GM21381 (cell line): ENCODE data around the gene MAPK10.
"Not testable (repeated sequence)": the region's sequence is repeated elsewhere in the genome, so short reads cannot be mapped to it uniquely, and the experiment has no call there.

Source experiments
- ATAC-seq: cut with Tn5 transposase; IDR thresholded peaks from one replicate; pipeline ENCODE4 v1.9.1; 2021; ENCODE audit warnings: mild to moderate bottlenecking, moderate library complexity; ENCODE audit not compliant: unreplicated experiment

The MAPK10 gene

DNA sequence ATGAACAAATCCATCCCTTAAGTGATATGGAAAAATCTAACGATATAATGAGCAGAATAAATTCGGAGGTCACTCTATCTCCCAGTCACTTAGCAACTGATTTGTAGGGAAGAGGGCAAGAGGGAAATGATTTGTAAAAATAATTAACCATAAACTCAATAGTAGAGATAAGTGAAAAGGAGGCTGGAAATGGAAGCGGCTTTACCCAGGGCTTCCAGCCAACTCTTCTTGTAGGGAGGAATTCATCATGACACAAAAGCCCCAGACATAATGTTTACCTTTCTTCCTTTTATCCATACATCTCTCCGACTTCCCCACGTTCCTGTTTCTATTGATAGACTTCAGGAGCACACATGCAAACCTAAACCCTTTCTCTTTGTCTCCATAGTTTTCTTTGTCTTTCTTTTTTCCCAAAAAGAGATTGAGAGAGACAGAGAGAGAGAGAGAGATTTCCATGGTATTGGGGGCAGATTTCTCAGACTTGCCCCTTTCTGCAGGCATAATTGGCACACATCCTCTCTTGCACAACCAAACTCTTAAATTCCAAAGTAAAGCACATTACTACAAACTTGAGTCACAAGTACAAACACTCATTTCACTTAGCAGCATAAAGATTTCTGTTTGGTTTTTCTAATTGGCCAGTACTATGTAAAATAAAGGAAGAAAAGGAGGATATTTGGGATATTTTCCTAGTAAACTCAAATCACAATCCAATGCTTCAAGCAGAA is 140.9 kb downstream of the MAPK10 start:
- no peak for ATAC-seq

DNA sequence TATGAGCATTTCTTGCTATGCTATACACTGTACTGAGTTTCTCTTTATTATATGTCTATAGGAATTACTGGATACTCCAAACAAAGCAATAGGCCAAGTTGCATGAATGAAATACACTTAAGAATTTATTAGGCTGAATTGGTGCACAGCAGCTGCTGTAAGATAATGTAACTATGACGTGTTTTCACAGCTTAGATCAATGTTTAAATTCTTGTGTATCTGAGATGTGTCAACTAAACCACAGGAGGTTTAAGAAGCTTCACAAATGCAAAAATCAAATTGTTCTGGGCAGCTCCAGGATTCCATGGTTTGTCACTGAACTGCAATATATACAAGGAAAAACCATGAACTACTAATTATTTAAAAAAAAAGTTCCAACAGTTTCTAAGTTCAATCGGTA is 156.7 kb downstream of the MAPK10 start:
- ATAC-seq: no peak

DNA sequence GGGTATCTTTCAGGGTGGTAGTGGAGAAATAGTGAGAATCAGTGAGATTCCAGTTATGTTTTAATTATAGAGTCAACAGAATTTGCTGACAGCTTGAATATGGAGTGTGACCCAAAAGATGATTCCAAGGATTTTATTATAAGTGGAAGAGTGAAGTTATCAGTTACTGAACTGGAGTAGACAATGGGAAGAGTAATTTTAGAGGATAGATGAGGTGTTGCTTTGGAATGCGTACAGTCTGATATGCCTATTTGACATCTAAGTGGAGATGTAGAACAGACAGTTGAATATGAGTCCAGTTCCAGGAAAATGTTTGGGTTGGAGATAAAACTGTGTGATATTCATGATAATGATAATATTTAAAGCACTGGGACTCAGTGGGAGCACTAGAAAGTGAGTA is 174.2 kb downstream of the MAPK10 start:
- ATAC-seq: no peak

DNA sequence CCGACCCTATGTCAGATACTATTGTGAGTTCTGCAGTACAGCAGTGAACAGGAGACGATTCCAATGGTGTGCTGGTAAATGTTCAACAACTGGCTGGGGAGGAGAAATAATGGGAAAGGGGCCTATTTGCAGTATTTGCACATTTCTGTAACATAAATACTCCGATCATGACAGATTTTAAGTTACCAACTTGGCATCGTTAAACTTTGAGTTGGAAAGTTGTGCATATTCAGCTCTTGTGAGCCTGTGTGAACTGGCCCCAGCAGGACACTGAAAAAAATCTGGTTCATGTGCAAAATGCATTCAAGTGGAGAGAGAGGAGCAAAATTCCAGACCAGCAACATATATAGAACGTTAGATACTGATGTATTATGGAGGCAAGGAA is 175.0 kb downstream of the MAPK10 start:
- ATAC-seq: no peak

DNA sequence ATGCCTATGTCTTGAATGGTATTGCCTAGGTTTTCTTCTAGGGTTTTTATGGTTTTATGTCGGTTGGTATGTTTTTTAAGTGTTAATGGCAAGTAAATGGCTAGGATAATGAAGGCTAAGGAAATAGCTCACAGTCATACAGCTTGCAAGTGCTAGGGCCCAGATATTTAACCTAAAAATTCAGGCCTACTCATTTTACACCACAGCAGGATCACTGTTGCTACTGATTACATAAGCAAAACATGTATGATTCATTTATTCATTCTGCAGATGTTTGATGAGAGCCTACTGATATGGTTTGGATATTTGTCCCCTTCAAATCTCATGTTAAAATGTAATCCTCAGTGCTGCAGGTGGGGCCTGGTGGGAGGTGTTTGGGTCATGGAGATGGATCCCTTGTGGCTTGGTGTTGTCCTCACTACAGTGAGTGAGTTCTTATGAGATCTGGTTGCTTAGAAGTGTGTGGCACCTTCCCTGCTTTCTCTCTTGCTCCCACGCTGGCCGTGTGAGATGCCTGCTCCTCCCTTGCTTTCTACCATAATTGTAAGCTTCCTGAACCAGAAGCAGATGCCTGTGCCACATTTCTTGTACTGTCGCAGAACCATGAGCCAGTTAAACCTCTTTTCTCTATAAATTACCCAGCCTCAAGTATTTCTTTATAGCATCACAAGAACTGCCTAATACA is 175.5 kb downstream of the MAPK10 start:
- ATAC-seq: no peak

DNA sequence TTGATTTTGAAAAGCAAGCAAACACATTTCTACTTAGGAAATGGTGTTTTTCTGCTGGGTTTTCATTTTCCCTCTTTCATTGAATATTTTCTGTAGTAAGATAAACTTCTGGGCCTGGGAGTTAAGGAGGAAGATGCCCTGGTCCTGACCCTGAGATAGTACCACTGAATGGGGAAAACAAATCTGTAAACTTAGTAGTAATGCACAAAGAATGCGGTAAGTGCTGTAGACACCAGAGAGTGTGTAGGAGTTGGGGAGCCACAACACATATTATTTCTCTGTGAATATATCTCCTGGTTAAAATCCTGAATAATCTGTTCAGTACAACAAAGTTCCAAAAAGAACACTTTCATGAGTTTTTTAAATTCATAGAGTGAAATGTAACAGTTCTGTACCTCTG is 178.3 kb downstream of the MAPK10 start:
- no peak for ATAC-seq

DNA sequence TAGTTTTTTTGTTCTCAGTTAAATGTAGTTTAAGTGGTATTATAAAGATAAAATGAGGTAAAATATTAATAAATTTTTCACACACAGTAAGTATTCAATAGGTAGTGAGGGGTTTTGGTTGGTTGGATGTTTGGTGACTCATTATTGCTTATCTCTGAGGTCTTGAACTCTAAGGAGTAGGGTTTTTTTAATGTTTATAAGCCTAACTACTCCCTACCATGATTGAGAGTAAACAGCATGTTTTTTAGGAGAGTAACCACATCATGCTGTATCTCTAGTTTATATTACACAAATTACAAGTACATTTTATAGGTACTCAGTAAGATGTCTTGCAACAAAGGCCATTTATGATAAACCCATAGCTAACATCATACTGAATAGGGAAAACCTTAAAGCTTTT is 181.6 kb downstream of the MAPK10 start:
- no peak for ATAC-seq

DNA sequence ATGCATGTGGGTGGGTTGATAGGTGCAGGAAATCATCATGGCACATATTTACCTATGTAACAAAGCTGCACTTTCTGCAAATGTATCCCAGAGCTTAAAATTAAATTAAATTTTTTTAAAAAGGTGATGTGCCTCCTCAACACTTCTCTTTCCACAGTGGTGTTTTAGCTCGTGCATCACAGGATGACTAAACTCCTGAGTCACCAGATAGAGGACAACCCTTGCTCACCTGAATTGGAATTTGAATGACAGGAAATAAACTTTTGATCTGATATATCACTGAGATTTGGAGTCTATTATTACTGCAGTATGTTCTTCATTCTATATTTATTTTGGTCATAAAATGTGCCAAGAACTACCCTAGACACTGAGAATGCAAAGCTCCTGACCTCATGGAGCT is 185.3 kb downstream of the MAPK10 start:
- no peak for ATAC-seq

DNA sequence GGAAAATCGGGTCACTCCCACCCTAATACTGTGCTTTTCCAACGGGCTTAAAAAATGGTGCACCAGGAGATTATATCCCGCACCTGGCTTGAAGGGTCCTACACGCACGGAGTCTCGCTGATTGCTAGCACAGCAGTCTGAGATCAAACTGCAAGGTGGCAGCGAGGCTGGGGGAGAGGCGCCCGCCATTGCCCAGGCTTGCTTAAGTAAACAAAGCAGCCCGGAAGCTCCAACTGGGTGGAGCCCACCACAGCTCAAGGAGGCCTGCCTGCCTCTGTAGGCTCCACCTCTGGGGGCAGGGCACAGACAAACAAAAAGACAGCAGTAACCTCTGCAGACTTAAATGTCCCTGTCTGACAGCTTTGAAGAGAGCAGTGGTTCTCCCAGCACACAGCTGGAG is 191.5 kb downstream of the MAPK10 start:
- not testable (repeated sequence) for ATAC-seq

DNA sequence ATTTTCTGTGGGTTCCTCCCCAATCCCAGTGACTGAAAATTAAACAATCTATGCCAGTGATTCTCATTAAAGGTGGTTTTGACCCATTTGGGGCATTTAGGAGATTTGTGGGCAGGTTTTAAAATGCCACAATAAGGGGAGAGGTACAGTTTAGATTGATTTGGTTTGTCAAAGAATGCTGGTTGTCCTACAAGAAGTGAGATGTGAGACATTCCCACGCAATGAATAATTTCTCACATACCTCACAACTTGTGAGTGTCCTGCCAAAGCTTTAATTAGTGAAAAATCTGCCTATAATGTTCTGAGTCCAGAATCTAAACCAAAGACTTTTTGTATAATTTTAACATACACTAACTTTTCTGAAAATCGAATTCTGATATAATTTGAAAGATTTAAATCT is 199.4 kb downstream of the MAPK10 start:
- no peak for ATAC-seq

DNA sequence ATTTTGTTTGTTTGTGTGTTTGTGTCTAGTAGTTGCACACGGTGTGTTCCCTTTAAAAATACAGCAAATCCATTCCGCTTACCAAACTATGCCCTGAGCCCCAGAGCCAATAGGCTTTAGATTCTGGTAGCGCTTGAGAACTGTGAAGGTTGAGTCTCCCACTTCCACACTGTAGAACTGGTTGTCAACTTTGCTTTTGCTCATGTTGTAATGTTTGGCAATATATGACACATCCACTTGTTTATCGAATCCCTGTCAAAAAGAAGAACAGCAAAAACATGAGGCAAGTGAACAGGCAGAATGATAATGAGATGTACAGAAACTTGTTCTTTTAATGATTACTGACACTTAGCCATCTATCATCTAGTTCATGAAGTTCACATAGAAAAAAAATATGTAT is 200.6 kb downstream of the MAPK10 start:
- no peak for ATAC-seq

DNA sequence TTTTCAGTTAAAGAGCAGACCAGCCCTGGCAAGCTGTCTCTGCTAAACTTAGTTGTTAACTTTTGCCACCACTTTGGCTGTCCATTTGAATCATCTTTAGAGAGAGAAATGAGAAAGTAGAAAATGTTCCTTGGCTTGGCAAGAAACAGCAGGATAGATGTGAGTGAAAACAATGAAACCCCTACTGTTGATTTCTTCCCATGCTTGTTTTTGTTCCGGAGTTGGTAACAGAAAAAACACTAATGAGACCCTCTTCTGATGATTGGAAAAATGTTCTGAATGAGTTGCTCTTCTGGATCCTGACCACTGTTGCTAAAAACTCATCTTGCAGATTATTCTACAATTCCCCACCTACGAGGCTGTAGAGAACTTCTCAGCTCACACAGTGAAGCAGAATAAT is 203.3 kb downstream of the MAPK10 start:
- ATAC-seq: no peak

DNA sequence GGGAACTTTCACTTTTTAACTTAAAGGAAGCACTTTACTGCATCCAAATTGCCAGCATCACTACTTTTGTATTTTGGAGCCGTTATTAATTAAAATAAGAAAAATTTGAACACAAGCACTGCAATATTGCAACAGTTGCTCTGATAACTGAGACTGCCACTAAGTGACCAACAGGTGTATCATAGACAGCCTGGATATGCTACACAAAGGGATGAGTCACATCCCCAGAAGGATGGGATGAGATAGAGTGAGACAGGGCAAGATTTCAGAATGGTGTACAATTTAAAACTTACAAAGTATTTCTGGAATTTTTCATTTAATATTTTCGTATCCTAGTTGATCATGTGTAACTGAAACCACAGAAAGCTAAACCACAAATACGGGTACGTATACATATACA is 204.1 kb downstream of the MAPK10 start:
- ATAC-seq: no peak

DNA sequence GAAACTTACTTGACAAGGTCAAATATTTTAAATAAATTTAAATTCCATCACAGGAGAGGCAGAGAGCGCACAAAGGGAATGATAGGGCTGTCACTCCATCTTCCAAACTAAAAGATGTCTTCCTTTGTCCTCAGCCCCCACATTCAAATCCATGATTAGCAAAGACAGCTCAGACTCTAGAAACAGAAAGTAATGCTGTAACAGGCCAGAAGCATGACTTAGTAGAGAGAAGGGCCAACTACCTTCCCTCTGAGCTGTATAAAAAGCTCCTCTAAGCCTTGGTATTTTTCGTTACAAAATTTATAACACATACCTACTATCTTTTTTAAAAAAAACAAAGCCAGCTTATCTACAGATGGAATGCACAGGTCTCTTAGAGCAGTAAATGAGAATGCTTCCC is 207.4 kb downstream of the MAPK10 start:
- ATAC-seq: no peak

DNA sequence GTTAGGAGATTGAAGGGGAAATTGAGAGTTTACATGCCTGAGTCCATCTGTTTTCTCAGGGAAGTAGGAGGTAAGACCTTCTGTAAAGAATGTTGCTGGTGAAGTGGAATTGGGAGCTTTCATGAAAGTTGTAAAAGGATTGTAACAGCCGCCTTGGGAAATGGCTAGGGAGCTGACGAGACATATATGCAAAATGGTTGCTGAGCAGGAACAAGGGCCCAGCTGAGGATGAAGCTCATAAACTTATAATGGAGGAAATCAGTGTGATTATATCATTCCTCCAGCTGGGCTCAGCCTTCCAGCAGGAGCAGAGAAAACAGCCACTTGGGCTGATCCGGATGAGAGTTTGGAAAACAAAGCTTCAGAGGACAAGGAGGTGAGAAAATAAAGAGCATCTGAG is 208.7 kb downstream of the MAPK10 start:
- ATAC-seq: no peak

DNA sequence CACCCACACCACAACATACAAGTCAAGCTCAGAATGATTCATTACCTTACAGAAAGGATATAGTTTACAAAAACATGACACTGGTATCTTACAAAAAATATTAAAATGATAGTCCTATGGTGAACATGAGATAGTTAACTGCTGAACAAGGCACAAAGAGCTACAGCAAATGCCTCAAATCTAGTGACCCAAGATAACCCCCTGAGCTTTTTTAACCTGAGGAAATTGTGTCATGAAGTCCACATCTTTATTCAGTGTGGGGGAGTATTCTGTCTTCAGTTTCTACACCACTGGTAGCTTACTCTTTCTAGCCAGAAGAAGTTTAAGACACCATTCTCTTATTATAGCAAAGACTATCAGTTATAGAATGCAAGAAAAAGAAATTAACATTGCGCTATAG is 218.7 kb downstream of the MAPK10 start:
- ATAC-seq: no peak

DNA sequence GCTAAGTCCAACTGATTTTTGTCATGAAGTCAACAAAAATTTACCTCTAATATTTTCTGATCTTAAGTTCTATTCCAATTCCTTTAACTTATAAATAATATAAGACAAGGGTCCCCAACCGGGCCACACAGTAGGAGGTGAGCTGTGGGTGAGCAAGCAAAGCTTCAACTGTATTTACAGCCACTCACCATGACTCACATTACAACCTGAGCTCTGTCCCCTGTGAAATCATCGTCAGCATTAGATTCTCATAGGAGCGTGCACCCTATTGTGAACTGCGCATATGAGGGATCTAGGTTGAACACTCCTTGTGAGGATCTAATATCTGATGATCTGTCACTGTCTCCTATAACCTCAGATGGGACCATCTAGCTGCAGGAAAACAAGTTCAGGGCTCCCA is 227.4 kb downstream of the MAPK10 start:
- no peak for ATAC-seq

DNA sequence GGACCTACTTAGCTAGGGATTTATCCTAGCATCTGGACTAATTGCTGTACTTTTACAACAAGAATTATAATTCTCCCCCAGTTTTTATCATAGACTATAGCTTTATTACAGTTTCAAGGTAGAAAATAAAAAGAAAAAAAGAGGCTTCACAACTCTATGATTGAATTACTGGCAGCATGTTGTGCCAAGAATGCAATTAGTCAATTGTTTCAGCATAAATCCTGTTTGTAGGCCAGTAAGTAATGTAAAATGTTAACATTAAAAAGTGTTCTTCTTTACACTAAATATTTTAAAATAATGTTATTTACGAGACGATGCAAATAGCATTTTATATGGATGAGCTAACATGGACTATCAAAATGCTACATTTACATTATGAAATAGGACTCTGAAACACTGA is 228.4 kb downstream of the MAPK10 start:
- ATAC-seq: no peak

DNA sequence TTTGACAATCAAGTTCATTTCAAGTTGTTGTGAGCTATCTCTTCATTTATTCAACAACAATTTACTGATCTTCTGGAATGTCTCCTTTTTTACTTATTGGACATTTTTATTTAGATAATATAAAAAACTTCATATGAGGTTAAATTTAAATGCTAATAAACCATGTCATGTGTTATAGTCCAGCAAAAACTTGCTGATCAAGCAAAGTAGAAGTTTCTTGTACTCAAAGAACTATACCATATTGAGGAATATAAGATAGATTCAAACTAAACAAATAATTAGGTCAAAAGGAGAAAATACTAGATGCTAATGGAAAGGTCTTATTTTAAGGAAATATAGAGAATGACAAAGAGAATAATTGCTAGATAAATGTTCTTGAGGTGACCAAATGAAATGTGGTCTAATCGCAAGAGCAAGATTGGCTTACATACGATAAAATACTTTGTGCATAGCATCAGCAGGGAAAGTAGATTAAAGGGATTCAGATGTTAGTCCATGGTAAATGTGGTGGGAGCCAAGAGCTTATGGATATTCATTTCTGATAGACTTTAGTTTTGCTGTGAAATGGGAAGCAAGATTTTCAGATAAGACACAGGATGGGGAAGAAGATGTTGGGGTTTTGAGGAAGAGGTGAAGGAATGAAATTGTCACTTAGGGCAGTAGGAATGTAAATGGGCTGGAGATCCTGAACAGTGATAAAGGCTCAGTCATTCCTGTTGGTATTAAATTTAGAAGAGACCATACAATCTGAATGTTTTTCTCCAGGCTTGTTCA is 229.5 kb downstream of the MAPK10 start:
- ATAC-seq: no peak

DNA sequence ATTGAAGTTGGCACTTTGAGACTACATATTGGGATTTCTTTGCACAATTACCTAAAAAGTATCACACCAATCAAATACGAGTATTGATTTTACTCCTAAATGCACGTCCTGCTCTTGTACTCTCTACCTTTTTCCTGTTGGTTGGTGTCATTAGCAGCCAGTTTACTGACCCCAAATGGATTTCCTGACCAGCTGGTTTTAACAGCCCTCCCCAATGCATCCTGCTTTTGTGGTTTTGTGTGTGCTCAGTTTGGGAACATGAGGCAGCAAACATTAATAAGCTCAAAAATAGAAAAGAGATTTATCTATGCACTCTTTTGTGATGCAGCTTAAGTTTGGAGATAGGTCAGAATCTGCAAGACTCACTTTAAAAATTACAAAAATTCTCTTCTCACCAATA is 230.3 kb downstream of the MAPK10 start:
- no peak for ATAC-seq

DNA sequence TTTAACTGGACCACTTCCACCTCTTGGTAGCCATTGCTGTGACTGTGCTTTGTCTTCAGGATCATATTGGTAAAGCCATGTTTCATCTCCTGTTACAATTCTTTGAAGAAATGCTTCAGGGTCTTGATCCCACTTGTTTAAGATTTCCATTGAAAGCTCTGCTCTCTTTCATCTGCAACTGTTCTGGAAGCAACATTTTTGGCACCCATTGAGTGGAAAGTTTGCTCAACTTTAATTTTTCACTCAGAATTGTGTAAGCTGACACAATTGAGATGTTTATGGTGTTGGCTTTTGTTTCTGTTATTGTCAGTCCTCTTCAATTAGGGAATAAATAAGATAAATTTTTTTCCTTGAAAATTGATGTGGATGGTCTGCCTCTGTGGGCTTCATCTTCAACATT is 237.4 kb downstream of the MAPK10 start:
- ATAC-seq: no peak

DNA sequence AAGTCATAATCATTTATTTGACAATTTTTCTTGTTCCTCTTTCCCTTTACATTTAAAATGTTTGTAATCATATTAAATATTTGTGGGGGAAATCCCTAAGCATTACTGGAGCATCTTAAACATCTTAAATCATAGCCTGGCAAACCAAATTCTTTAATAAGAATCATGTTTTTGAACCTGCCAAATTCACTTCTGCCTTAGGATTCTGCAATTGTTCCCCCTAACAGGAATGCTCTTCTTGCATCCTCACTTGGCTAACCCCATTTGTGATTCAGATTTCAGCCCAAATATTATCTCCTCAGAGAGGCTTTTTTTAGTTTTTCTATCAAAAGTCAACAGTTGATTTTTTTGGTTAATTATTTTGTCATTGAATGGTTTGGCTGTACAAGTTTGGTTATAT is 241.1 kb downstream of the MAPK10 start:
- ATAC-seq: no peak
